Measurements from ENCODE around the gene THY1.
"Not testable (repeated sequence)": the region's sequence is repeated elsewhere in the genome, so short reads cannot be mapped to it uniquely, and the experiment has no call there.

THY1 gene
- total RNA-seq: 0 reads per million in 2 donors

GRCh38 chr11:119422809-119423508, at the start of gene THY1:
Gene THY1 (minus strand): TSS chr11:119423172. CDS start chr11:119420905, 2,267 bp downstream.
- no peak for DNase-seq

DNA sequence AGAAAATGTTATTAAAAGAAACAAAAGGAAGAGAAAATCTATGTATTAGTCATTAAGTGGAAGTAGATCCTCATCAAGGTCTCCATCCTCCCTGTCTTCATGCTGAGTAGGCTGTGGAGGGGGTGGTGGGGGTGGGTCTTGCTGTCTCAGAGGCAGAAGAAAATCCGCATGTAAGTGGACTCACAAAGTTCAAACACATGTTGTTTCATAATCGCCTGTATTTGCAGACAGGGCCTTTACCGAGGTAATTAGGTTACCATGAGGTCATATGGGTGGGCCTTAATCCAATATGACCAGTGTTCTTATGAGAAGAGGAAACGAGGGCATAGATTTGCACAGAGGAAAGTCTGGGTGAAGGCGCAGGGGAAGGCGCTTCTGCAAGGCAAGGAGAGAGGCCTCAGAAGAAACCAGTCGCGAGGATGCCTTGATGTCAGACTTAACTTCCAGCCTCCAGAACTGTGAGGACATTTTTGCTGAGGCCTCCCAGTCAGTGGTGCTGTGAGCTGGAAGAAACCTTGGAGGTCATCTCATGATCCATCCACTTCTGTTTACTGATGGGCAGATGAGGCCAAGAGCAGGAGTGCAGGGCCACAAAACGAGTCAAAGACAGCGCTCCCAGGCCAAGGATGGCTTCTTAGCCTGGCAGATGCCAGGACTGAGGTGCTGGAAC, 49.3 kb upstream of the THY1 start:
- DNase-seq: no peak

GRCh38 chr11:119471329-119471728, 48.4 kb upstream of the THY1 start:
- no peak for DNase-seq

DNA sequence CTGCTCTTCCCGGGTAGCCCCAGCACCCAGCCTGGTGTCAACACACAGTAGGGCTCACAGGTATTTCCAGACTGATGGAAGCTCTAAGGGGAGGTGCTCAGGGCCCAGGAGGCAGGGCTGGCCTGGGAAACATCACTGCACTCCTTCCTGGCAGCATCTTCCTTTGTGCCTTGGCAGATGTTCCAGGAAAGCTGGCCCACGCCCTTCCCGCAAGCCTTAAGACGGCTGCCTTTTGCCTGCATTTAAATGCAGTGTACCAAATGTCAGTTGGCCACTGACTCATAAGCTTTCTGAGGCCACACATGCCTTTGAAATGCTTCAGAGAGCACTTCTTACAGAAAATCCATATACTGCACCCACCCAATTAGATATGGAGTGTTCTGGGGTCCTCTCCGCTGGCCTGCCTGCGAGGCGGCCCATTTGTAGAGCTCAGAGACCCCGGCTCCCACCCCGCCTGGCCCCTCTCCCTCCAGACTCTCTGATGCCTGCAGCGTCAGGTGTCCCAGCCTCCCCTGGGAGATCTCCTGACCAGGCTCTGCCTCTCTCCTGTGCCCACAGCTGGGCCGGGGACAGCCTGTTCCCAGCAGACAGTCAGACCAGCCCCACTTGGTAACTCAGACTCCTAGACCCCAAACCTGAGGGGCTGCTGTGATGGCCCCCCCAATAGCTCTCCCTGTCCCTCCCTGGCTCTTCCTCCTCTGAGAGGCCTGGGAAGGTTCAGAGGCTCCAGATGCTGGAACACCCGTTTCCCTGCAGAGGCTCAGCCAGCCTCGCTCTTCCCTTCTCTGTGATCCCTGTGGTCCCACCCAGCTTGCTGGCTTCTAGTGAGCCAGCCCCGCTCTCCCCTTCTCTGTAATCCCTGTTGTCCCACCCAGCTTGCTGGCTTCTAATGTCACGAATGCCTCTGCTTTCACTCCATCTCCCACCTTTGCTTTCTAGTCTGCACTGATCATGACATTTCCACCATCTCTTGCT, 47.6 kb upstream of the THY1 start:
- DNase-seq: no peak

DNA sequence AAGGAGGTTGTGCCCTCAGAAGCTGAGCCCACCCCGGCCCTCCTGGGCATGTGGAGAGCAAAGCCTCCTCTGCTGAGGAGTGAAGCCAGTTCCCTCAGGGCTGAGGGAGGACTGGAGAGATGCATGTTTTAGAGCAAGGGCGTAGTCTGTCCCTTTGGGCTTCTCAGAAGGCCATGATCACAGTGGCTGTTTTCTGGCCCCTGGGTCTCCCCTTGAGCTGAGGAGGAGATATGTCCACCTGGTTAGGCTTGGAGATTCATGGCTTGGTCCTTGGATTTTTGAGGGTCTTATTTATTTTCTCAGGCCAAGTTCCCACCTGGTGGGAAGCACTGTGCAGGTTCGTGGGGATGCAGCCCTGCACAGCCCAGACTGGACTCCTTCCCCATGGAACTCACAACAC, 46.5 kb upstream of the THY1 start:
- DNase-seq: no peak

DNA sequence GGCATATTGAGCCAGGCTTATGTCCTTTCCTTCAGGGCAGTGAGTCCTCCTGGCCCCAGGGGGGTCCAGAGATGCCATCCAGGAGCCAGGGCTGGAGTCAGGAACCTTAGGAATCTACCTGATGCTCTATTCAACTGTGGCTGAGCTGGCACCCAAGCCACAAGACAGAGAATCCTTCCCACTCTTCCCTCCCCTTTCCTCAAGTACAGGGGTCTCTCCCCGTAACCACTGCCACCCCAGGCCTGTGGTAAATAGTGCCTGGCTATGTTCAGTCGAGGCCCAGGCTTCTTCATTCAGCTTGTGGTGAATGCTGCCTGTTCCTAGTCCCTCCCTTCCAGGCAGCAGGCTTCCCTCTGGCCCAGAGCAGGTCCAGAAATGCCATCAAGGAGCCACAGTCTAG, 45.5 kb upstream of the THY1 start:
- DNase-seq: no peak

DNA sequence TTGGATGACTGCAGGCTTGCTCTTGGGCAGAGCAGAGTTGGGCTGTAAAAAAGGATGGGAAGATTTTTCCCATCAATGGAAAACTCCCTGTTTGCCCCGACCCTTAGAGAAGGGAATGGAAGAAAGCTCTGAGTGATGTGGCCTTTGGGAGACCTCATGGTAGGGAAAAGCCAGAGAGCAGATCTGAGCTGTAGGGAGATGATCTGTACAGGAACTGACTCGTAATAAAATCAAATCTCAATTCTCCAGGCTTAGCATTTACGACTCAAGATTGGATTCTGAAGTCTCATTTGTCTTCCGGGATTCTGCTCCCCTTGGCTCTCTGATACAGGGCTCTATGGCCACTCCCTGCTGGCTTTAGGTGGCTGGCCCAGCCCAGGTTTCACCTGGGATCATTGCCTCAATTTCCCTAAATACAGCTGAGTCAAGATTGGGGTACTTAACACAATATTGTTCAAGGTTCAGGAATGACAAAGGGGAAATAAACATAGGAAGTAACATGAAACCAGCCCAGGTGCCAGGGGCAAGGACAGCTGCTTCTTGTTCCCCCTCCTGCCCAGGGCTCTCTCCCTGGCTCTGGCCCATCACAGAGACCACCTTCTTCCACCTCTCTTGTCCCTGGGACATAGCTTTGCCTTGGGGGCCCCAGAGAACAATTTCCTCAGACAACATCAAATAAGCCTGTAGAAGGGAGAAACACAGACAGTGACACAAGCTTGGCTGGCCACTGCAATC, 38.4 kb upstream of the THY1 start:
- no peak for DNase-seq

DNA sequence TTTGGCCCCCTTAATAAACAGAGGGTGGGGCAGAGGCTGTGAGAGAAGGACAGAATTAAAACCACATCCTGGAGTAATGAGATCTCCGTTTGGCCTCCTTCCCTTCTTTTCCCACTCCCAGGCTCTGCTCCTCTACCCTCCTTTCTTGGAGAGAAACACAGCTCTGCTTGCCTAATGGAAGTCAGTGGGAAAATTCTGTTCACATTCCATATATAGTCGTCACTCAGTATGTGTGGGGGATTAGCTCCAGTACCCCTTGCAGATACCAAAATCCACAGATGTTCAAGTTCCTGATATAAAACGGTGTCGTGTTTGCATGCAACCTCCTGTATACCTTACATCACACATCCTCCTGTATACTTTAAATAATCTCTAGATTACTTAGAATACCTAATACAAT, 37.6 kb upstream of the THY1 start:
- DNase-seq: no peak

- DNase-seq: no peak
Measured at GRCh38 chr11:119460097-119460496, 37.1 kb upstream of the THY1 start.

- DNase-seq: no peak
Measured at GRCh38 chr11:119459293-119459976, 36.5 kb upstream of the THY1 start.

DNA sequence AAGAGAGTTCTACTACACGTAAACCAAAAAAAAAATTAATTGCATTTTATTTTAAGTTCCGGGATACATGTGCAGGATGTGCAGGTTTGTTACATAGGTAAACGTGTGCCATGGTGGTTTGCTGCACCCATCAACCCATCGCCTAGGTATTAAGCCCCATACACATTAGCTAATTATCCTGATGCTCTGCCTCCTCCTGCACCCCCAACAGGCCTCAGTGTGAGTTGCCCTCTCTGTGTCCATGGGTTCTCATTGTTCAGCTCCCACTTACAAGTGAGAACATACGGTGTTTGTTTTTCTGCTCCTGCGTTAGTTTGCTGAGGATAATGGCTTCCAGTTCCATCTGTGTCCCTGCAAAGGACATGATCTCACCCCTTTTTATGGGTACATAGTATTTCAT, 32.7 kb upstream of the THY1 start:
- not testable (repeated sequence) for DNase-seq

GRCh38 chr11:119455241-119455640, 32.3 kb upstream of the THY1 start:
- DNase-seq: not testable (repeated sequence)

GRCh38 chr11:119453881-119454280, 30.9 kb upstream of the THY1 start:
- DNase-seq: no peak

DNA sequence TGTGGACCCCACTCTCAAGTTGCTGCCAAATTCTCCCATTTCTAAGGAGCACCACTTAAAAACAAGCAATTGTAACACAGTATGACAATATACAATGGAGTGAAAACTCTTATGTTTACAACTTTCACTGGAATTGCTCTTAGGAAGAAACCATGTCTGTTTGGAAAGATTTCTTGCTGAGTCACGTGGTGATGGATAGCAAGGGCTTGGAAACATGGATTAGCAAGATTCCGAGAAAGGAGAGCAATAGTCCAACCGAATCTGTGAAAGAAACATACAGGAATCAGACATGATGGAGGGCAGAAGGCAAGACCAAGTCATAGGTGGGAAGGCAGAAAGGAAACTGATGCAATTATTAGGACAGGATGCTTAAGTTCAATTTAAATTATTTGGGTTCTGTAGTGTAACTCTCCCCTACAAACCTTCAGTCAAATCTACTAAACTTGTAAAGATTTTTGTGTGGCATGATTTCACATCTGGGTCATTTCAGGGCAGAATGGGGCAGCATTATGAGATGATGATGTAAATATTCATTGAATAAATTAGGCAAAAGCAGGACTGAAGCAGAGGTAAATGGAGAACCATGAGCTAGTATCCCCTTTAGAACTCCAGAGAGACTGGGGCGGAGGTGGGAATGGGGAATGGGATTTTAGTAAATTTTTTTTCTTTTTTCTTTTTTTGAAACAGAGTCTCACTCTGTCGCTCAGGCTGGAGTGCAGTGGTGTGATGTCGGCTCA, 27.8 kb upstream of the THY1 start:
- no peak for DNase-seq

DNA sequence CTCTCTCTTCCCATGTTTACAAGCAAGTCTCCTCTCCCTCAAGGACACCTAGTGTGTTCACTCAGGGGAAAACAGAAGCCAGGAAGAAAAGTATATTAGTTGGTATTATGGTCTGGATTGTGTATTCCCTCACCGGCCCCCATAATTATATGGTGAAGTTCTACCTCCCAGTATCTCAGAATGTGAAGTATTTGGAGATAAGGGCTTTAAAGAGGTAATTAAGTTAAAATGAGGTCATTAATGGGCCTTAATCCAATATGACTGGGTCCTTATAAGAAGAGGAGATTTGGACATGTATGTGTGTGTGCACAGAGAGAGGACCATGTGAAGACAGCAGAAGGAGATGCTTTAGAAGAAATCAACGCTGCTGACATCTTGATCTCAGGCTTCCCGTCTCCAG, 26.5 kb upstream of the THY1 start:
- DNase-seq: no peak

DNA sequence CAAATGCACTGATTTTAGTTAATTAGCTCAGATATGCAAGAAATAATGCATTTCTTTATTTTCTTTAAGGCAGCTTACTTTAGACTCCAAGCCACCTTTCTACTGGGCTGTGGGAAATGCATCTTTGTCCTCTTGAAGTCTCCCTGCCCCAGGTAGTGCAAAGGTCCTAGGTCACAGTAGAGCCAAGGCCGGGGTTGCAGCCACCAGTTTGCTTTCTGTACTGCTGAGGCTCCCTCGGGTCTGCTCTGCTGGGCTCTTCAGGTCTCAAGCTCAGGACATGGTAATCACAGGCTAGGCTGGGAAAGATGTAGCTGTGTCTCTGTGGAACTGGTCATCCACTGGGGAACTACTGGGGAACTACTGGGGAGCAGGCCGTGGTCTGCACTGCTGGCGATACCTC, 25.4 kb upstream of the THY1 start:
- DNase-seq: no peak

- no peak for DNase-seq
Measured at GRCh38 chr11:119447664-119448242, 24.8 kb upstream of the THY1 start.

DNA sequence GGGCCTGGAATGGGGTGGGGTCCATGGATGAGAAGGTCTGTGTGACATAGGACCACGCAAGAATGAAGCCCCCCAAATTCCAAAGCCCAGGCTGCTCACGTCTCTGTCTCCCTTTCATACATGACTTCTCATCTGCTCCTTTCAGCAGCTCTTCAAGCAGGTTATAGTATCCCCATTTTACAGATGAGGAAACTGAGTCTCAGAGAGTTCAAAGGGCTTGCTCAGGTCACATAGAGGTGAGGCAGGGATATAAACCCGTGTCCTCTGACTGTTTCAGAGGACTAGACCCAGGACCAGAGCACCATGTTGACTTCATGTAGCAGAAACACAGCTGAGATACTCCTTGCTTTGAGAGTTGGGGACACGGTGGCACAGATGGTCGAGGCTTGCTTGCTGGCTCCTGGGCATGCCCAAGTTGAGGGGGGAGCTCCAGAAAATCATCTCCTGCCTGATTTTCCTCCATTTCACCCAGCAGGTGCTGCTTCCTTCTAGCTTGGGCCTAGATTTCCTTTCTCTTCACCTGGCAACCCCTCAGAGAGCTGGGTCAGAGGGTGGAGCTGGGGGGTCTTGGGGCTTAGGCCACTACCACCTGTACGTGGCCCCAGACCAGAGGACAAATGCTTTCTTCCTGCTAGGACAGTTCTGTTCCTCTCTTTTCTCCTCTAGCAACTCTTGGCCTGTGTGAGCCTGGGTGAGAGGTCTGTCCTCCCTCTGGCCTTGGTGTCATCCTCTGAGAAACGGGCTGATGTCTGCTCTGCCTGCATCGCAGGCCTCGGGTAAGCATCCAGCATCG, 24.1 kb upstream of the THY1 start:
- DNase-seq: no peak

- DNase-seq: no peak
Measured at GRCh38 chr11:119446434-119446833, 23.5 kb upstream of the THY1 start.

- no peak for DNase-seq
Measured at GRCh38 chr11:119445850-119446249, 22.9 kb upstream of the THY1 start.
